Activated B cell treated with CpG ODN at 0.5 μM for 24 hours (primary cell): Measurements from ENCODE around the gene GLE1. TPM values are rescaled to one million over a fixed set of nuclear protein-coding genes. Genes with fewer than 3 reads are reported as not detected.
"Not testable (repeated sequence)": the region's sequence is repeated elsewhere in the genome, so short reads cannot be mapped to it uniquely, and the experiment has no call there.

Experiments
- ATAC-seq: fragments of 200-7000 bp; cut with Tn5 transposase; one replicate; pipeline ENCODE4 v1.10.0; 2021; ENCODE audit warnings: low read depth, mild to moderate bottlenecking, moderate library complexity
- CTCF ChIA-PET: fragments of 350-600 bp; sonication (Branson Sonifier 250); formaldehyde crosslinking; loops from one replicate; lab custom pipeline; 2021; ENCODE audit warnings: antibody characterized with exemption; lab: Charles Lee
- POLR2A ChIA-PET: fragments of 350-600 bp; sonication (Branson Sonifier 250); formaldehyde crosslinking; loops from one replicate; lab custom pipeline; 2021; ENCODE audit warnings: antibody characterized with exemption; lab: Charles Lee
- DNase-seq: peaks from one replicate; pipeline ENCODE4 v3.0.0; 2022
- H3K27ac Mint-ChIP-seq: one replicate; pipeline ENCODE4 v1.8.0; 2020; ENCODE audit warnings: mixed read lengths
- H3K27me3 Mint-ChIP-seq: one replicate; pipeline ENCODE4 v1.8.0; 2021; ENCODE audit warnings: mixed read lengths
- H3K36me3 Mint-ChIP-seq: one replicate; pipeline ENCODE4 v1.8.0; 2021; ENCODE audit warnings: low read depth, mixed read lengths
- H3K4me1 Mint-ChIP-seq: one replicate; pipeline ENCODE4 v1.8.0; 2021; ENCODE audit warnings: mixed read lengths
- H3K4me3 Mint-ChIP-seq: one replicate; pipeline ENCODE4 v1.8.0; 2020; ENCODE audit warnings: mild to moderate bottlenecking, mixed read lengths
- H3K9me3 Mint-ChIP-seq: one replicate; pipeline ENCODE4 v1.8.0; 2020; ENCODE audit warnings: mixed read lengths
- intact Hi-C: fragments of 100-400 bp; cut with micrococcal nuclease; formaldehyde crosslinking; loops from one replicate; pipeline ENCODE4 v1.15.1; 2024
- total RNA-seq: library from RNA; stranded (reverse); gene quantifications from 2 replicates; pipeline ENCODE4 v1.2.3, GENCODE V29; 2022
- TF ChIP-seq, protein P1 (sequence below): fragments of 200-600 bp; IDR thresholded peaks from one replicate; pipeline ENCODE4 v1.8.0; 2022; ENCODE audit warnings: antibody characterized with exemption, mild to moderate bottlenecking

Gene GLE1
- total RNA-seq, 1 donor from 2014 or later, result 31.8 TPM

DNA sequence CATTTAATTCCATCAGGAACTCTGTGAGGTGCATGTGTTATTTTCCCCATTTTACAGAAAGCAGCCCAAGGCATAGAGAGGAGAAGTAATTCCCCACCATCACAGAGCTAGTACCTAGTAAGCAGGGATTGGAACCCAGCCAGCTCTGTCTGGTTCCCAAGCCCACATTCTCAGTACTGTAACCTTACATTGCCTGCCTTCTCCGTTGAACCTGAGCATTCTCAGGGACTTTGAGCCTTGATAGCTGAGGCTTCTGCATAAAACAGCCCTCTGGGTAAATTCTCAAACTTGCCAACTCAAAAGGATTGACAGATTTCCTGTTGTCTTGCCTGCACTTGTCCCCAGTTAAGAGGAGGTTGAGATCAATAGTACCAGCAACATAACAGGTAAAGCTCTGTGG lies 9.2 kb upstream of the GLE1 start:
- Mint-ChIP-seq H3K27ac (no peak overlapping the region), H3K9me3 (no peaks in the 10 kb centered on the region), H3K4me3 (no peak overlapping the region), H3K27me3 (no peaks in the 10 kb centered on the region), H3K4me1 (peaks cover 8% of the 10 kb centered on the region), H3K36me3 (peaks cover 64% of the 10 kb centered on the region)
- ATAC-seq (no peak), DNase-seq (no peak)
- ChIA-PET CTCF (no interaction called here), POLR2A (no interaction called here)
- TF ChIP-seq, protein P1, sequence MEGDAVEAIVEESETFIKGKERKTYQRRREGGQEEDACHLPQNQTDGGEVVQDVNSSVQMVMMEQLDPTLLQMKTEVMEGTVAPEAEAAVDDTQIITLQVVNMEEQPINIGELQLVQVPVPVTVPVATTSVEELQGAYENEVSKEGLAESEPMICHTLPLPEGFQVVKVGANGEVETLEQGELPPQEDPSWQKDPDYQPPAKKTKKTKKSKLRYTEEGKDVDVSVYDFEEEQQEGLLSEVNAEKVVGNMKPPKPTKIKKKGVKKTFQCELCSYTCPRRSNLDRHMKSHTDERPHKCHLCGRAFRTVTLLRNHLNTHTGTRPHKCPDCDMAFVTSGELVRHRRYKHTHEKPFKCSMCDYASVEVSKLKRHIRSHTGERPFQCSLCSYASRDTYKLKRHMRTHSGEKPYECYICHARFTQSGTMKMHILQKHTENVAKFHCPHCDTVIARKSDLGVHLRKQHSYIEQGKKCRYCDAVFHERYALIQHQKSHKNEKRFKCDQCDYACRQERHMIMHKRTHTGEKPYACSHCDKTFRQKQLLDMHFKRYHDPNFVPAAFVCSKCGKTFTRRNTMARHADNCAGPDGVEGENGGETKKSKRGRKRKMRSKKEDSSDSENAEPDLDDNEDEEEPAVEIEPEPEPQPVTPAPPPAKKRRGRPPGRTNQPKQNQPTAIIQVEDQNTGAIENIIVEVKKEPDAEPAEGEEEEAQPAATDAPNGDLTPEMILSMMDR, result no peak
- intact Hi-C loops, result no loop called here

DNA sequence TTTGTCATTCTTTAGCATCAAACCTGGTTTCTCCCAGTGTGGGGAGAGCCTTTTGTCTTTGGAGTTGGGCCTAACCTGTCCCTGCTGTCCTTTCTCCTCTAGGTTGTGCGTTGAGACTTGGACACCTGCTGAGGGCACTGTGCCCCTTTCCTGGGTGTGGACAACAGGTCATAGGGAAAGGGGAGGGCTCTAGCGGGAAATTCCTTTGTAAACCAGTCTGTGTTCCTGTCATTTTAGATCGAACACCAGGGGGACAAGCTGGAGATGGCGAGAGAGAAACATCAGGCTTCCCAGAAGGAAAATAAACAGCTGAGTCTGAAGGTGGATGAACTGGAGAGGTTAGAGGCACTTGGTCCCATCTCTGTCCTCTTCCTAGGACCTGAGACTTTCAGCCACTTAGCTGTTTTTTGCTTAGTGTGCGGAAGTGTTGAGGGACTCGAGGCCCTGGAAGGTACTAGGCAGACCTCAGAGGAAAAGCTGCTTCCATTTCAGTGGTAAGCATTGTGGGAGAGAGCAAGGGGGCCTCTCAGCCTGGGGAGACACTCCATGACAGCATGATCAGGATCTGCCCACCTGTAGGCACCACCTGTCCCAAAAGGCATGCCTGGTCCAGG lies 8.6 kb upstream of the GLE1 start:
- H3K9me3 Mint-ChIP-seq, result no peaks in the 10 kb centered on the region
- H3K4me3 Mint-ChIP-seq, result no peak overlapping the region
- no peak overlapping the region for H3K27ac Mint-ChIP-seq
- DNase-seq (no peak), ATAC-seq (no peak)
- H3K36me3 Mint-ChIP-seq, result peaks cover 67% of the 10 kb centered on the region
- intact Hi-C loops, result no loop called here
- TF ChIP-seq, protein P1, result no peak
- ChIA-PET POLR2A (no interaction called here), CTCF (no interaction called here)
- H3K4me1 Mint-ChIP-seq, result peaks cover 8% of the 10 kb centered on the region
- H3K27me3 Mint-ChIP-seq, result no peaks in the 10 kb centered on the region

- H3K36me3 Mint-ChIP-seq, result peaks cover 64% of the 10 kb centered on the region
- peaks cover 8% of the 10 kb centered on the region for H3K4me1 Mint-ChIP-seq
- TF ChIP-seq, protein P1, result no peak
- no peak overlapping the region for H3K4me3 Mint-ChIP-seq
- H3K9me3 Mint-ChIP-seq, result no peaks in the 10 kb centered on the region
- ChIA-PET POLR2A (interaction anchor here (0.6 kb wide), 1 partner anchor 1304 kb away, joined by 4 read pairs; no protein-coding TSS in a partner anchor), CTCF (no interaction called here)
- intact Hi-C loops, result no loop called here
- DNase-seq (no peak), ATAC-seq (no peak)
- no peaks in the 10 kb centered on the region for H3K27me3 Mint-ChIP-seq
- H3K27ac Mint-ChIP-seq, result no peak overlapping the region
Measured at GRCh38 chr9:128497824-128498610, 6.5 kb upstream of the GLE1 start.

GRCh38 chr9:128498911-128499310 lies 5.6 kb upstream of the GLE1 start:
- H3K9me3 Mint-ChIP-seq, result no peaks in the 10 kb centered on the region
- DNase-seq, result no peak
- intact Hi-C loops, result no loop called here
- H3K27ac Mint-ChIP-seq, result no peak overlapping the region
- no peak for ATAC-seq
- H3K27me3 Mint-ChIP-seq, result no peaks in the 10 kb centered on the region
- H3K4me3 Mint-ChIP-seq, result no peak overlapping the region
- TF ChIP-seq, protein P1, result no peak
- H3K36me3 Mint-ChIP-seq, result peaks cover 60% of the 10 kb centered on the region
- ChIA-PET POLR2A (no interaction called here), CTCF (no interaction called here)
- H3K4me1 Mint-ChIP-seq, result peaks cover 11% of the 10 kb centered on the region

DNA sequence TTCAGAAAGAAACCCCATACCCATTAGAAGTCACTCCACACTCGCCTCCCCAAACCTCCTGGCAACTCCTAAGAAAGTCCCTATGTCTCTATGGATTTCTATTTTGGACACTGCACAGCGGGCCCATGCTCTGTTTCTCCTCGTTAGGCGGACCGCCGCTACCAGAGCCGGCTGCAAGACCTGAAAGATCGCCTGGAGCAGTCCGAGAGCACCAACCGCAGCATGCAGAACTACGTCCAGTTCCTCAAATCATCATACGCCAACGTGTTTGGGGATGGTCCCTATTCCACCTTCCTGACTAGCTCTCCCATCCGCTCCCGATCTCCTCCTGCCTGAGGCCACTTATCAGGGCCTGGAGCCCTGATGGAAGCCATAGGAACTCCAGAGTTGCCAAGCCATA lies 4.6 kb upstream of the GLE1 start:
- H3K36me3 Mint-ChIP-seq, result peaks cover 60% of the 10 kb centered on the region
- peaks cover 6% of the 10 kb centered on the region for H3K4me1 Mint-ChIP-seq
- intact Hi-C loops, result loop anchor here (5.0 kb wide), 1 partner anchor 433 kb away; the partner anchor contains the start of genes NAIF1 and SLC25A25
- TF ChIP-seq, protein P1, result no peak
- no peak for ATAC-seq
- no peaks in the 10 kb centered on the region for H3K9me3 Mint-ChIP-seq
- ChIA-PET POLR2A (no interaction called here), CTCF (no interaction called here)
- no peak overlapping the region for H3K4me3 Mint-ChIP-seq
- no peaks in the 10 kb centered on the region for H3K27me3 Mint-ChIP-seq
- H3K27ac Mint-ChIP-seq, result no peak overlapping the region
- DNase-seq, result no peak

- DNase-seq, POLR2A ChIA-PET, ATAC-seq, H3K27ac Mint-ChIP-seq, CTCF ChIA-PET, H3K27me3 Mint-ChIP-seq, H3K9me3 Mint-ChIP-seq: not testable (repeated sequence)
- intact Hi-C loops, result loop anchor here (5.0 kb wide), 1 partner anchor 436 kb away; the partner anchor contains the start of genes NAIF1 and SLC25A25
- peaks cover 38% of the 10 kb centered on the region for H3K36me3 Mint-ChIP-seq
- peaks cover 19% of the 10 kb centered on the region for H3K4me1 Mint-ChIP-seq
- peak overlapping the region; percentile 99 for H3K4me3 Mint-ChIP-seq
Measured at GRCh38 chr9:128503415-128503825, 1.1 kb upstream of the GLE1 start.
